ENCODE data around the gene TMEM19.
A peak's percentile ranks its signal among the peaks of the same experiment; 100 is the strongest.
"Not testable (repeated sequence)": the region's sequence is repeated elsewhere in the genome, so short reads cannot be mapped to it uniquely, and the experiment has no call there.

Gene TMEM19

GRCh38 chr12:71665090-71665463 lies 20.8 kb upstream of the TMEM19 start:
- peak overlapping the region; percentile 89 for H3K27ac ChIP-seq (ENCODE audit: low read depth, low read length)
- peaks cover 48% of the 10 kb centered on the region for H3K79me2 ChIP-seq (ENCODE audit: control insufficient read depth, insufficient read depth, low read length, unreplicated experiment)
- H3K4me3 ChIP-seq (ENCODE audit: low read depth, low read length): peak overlapping the region; percentile 96
- peaks cover 15% of the 10 kb centered on the region for H3K4me1 ChIP-seq (ENCODE audit: control insufficient read depth, insufficient read depth, low read length, unreplicated experiment)
- H3K27me3 ChIP-seq (ENCODE audit: insufficient read depth, low read length): no peaks in the 10 kb centered on the region
- H2AFZ ChIP-seq (ENCODE audit: low read length, unreplicated experiment): peak overlapping the region; percentile 82
- peaks cover 4% of the 10 kb centered on the region; the same call in 1 of the 2 replicates for H3K36me3 ChIP-seq (ENCODE audit: insufficient read depth, low read length)

GRCh38 chr12:71666259-71666658 lies 19.6 kb upstream of the TMEM19 start:
- Histone ChIP-seq H3K27me3 (ENCODE audit: insufficient read depth, low read length) (no peaks in the 10 kb centered on the region), H3K27ac (ENCODE audit: low read depth, low read length) (no peak overlapping the region), H3K79me2 (ENCODE audit: control insufficient read depth, insufficient read depth, low read length, unreplicated experiment) (peaks cover 41% of the 10 kb centered on the region), H3K4me3 (ENCODE audit: low read depth, low read length) (no peak overlapping the region), H3K4me1 (ENCODE audit: control insufficient read depth, insufficient read depth, low read length, unreplicated experiment) (peaks cover 9% of the 10 kb centered on the region), H3K36me3 (ENCODE audit: insufficient read depth, low read length) (no peaks in the 10 kb centered on the region), H2AFZ (ENCODE audit: low read length, unreplicated experiment) (no peak overlapping the region)

DNA sequence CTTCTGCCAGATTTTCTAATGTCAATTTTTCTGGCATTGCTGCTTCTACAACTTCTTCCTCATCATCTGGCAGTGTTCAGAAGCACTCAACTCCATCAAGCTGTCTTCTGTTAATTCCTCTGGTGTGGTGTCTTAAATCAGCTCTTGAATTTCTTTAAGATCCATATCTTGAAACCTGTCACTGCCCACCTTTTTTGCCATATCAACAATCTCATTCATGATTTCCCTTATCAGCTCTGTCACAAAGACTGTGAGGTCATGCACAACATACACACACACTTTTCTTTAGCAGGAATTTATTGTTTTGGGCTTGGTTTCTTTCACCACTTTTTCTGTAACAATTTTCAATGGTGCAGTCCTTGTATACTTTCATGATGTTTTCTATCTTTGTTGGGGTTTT lies 14.6 kb upstream of the TMEM19 start:
- no peak overlapping the region for H3K27ac ChIP-seq (ENCODE audit: low read depth, low read length)
- H3K36me3 ChIP-seq (ENCODE audit: insufficient read depth, low read length): no peaks in the 10 kb centered on the region
- no peak overlapping the region for H3K4me3 ChIP-seq (ENCODE audit: low read depth, low read length)
- H3K79me2 ChIP-seq (ENCODE audit: control insufficient read depth, insufficient read depth, low read length, unreplicated experiment): peaks cover under 1% of the 10 kb centered on the region
- H2AFZ ChIP-seq (ENCODE audit: low read length, unreplicated experiment): no peak overlapping the region
- H3K27me3 ChIP-seq (ENCODE audit: insufficient read depth, low read length): no peaks in the 10 kb centered on the region
- H3K4me1 ChIP-seq (ENCODE audit: control insufficient read depth, insufficient read depth, low read length, unreplicated experiment): no peaks in the 10 kb centered on the region

DNA sequence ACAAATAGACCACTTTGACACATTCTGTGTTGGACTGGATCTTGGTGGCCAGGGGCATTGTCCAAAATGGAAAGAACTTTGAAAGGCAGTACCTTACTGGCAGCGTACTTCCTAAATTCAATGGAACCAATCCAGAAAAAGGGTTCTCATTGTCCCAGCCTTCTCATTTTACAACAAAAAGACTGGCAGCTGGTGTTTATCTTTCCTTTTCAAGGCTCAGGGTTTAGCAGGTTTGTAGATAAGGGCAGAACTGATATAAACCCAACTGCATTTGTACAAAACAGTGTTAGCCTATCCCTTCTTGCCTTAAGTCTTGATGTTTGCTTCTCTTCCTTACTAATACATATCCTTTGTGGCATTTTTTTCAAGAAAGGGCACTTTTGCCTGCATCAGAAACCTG lies 14.1 kb upstream of the TMEM19 start:
- no peak overlapping the region for H3K27ac ChIP-seq (ENCODE audit: low read depth, low read length)
- H3K4me3 ChIP-seq (ENCODE audit: low read depth, low read length): no peak overlapping the region
- H3K36me3 ChIP-seq (ENCODE audit: insufficient read depth, low read length): no peaks in the 10 kb centered on the region
- no peaks in the 10 kb centered on the region for H3K79me2 ChIP-seq (ENCODE audit: control insufficient read depth, insufficient read depth, low read length, unreplicated experiment)
- H3K4me1 ChIP-seq (ENCODE audit: control insufficient read depth, insufficient read depth, low read length, unreplicated experiment): no peaks in the 10 kb centered on the region
- H3K27me3 ChIP-seq (ENCODE audit: insufficient read depth, low read length): no peaks in the 10 kb centered on the region
- H2AFZ ChIP-seq (ENCODE audit: low read length, unreplicated experiment): no peak overlapping the region

DNA sequence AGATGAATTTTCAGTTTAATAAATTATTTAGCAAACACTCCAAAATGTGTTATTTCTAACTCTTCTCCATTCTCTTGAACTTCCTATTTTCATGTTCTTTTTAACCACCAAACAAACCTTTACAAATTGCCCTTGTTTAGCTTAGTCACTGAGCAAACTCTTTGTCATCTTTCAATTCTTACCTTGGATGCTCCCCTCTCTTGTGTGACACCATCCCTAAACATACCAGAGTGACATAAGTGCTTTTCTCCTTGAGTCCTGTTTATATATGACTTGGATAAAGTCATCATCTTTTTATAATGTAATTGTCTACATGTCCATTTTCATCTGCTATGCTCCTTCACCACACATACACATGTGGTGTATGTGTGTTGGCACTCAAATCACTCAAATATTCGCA lies 3.4 kb upstream of the TMEM19 start:
- peaks cover 5% of the 10 kb centered on the region for H3K79me2 ChIP-seq (ENCODE audit: control insufficient read depth, insufficient read depth, low read length, unreplicated experiment)
- no peak overlapping the region for H3K27ac ChIP-seq (ENCODE audit: low read depth, low read length)
- H3K27me3 ChIP-seq (ENCODE audit: insufficient read depth, low read length): no peaks in the 10 kb centered on the region
- H3K4me3 ChIP-seq (ENCODE audit: low read depth, low read length): no peak overlapping the region
- no peak overlapping the region for H2AFZ ChIP-seq (ENCODE audit: low read length, unreplicated experiment)
- H3K36me3 ChIP-seq (ENCODE audit: insufficient read depth, low read length): no peaks in the 10 kb centered on the region
- peaks cover 6% of the 10 kb centered on the region for H3K4me1 ChIP-seq (ENCODE audit: control insufficient read depth, insufficient read depth, low read length, unreplicated experiment)

- Histone ChIP-seq H3K4me3 (ENCODE audit: low read depth, low read length) (no peak overlapping the region), H3K27ac (ENCODE audit: low read depth, low read length) (no peak overlapping the region), H3K79me2 (ENCODE audit: control insufficient read depth, insufficient read depth, low read length, unreplicated experiment) (peaks cover 9% of the 10 kb centered on the region), H3K27me3 (ENCODE audit: insufficient read depth, low read length) (no peaks in the 10 kb centered on the region), H2AFZ (ENCODE audit: low read length, unreplicated experiment) (no peak overlapping the region), H3K4me1 (ENCODE audit: control insufficient read depth, insufficient read depth, low read length, unreplicated experiment) (peaks cover 10% of the 10 kb centered on the region), H3K36me3 (ENCODE audit: insufficient read depth, low read length) (no peaks in the 10 kb centered on the region)
These were observed 2.2 kb upstream of the TMEM19 start for GRCh38 chr12:71683633-71684032.

DNA sequence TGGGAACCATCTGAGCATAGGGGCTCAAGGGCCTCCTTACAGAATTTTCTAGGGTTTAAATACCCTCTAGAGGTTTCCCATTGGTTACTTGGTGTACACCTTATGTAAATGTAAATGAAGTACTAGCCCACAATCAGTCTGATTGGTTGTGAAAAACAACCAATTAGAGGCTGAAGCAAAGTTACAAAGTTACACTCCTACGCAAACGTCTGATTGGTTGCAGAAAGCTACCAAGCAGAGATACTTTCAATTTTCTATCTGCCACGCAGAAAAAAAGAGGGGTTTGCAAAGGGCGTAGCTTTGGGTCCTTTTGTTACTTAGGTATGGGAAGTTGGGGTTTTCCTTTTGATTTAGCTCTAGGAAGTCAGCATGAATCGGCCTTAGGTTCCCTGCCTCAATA lies 1.8 kb upstream of the TMEM19 start:
- H3K4me3 ChIP-seq (ENCODE audit: low read depth, low read length): peak overlapping the region; percentile 78
- peaks cover 10% of the 10 kb centered on the region for H3K4me1 ChIP-seq (ENCODE audit: control insufficient read depth, insufficient read depth, low read length, unreplicated experiment)
- peaks cover 9% of the 10 kb centered on the region for H3K79me2 ChIP-seq (ENCODE audit: control insufficient read depth, insufficient read depth, low read length, unreplicated experiment)
- H3K27ac ChIP-seq (ENCODE audit: low read depth, low read length): no peak overlapping the region
- peak overlapping the region; percentile 18 for H2AFZ ChIP-seq (ENCODE audit: low read length, unreplicated experiment)
- H3K27me3 ChIP-seq (ENCODE audit: insufficient read depth, low read length): no peaks in the 10 kb centered on the region
- H3K36me3 ChIP-seq (ENCODE audit: insufficient read depth, low read length): no peaks in the 10 kb centered on the region

- peaks cover 9% of the 10 kb centered on the region for H3K79me2 ChIP-seq (ENCODE audit: control insufficient read depth, insufficient read depth, low read length, unreplicated experiment)
- H3K4me1 ChIP-seq (ENCODE audit: control insufficient read depth, insufficient read depth, low read length, unreplicated experiment): peaks cover 10% of the 10 kb centered on the region
- H2AFZ ChIP-seq (ENCODE audit: low read length, unreplicated experiment): peak overlapping the region; percentile 35
- H3K27me3 ChIP-seq (ENCODE audit: insufficient read depth, low read length): no peaks in the 10 kb centered on the region
- peak overlapping the region; percentile 78 for H3K4me3 ChIP-seq (ENCODE audit: low read depth, low read length)
- peak overlapping the region; percentile 59 for H3K27ac ChIP-seq (ENCODE audit: low read depth, low read length)
- no peaks in the 10 kb centered on the region for H3K36me3 ChIP-seq (ENCODE audit: insufficient read depth, low read length)
These were observed 473 bp upstream of the TMEM19 start for GRCh38 chr12:71685312-71685906.

- H3K4me3 ChIP-seq (ENCODE audit: low read depth, low read length): peak overlapping the region; percentile 78
- peaks cover 9% of the 10 kb centered on the region for H3K79me2 ChIP-seq (ENCODE audit: control insufficient read depth, insufficient read depth, low read length, unreplicated experiment)
- H2AFZ ChIP-seq (ENCODE audit: low read length, unreplicated experiment): peak overlapping the region; percentile 90
- peaks cover 10% of the 10 kb centered on the region for H3K4me1 ChIP-seq (ENCODE audit: control insufficient read depth, insufficient read depth, low read length, unreplicated experiment)
- H3K27ac ChIP-seq (ENCODE audit: low read depth, low read length): peak overlapping the region; percentile 59
- no peaks in the 10 kb centered on the region for H3K27me3 ChIP-seq (ENCODE audit: insufficient read depth, low read length)
- no peaks in the 10 kb centered on the region for H3K36me3 ChIP-seq (ENCODE audit: insufficient read depth, low read length)
These were observed 760 bp downstream of the TMEM19 start for GRCh38 chr12:71686658-71687025.

DNA sequence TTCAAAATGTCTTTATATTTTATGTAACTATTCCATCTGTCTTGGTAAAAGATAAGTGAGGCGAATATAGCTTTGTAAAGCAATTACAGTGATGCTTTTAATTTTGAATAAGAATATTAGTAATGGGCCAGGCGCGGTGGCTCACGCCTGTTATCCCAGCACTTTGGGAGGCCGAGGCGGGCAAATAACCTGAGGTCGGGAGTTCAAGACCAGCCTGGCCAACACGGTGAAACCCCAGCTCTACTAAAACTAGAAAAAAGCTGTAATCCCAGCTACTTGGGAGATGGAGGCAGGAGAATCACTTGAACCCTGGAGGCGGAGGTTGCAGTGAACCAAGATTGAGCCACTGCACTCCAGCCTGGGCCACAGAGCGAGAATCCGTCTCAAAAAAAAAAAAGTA lies 1.3 kb downstream of the TMEM19 start:
- not testable (repeated sequence) for H3K36me3 ChIP-seq (ENCODE audit: insufficient read depth, low read length); H3K27me3 ChIP-seq (ENCODE audit: insufficient read depth, low read length); H3K79me2 ChIP-seq (ENCODE audit: control insufficient read depth, insufficient read depth, low read length, unreplicated experiment); H2AFZ ChIP-seq (ENCODE audit: low read length, unreplicated experiment); H3K27ac ChIP-seq (ENCODE audit: low read depth, low read length)
- H3K4me1 ChIP-seq (ENCODE audit: control insufficient read depth, insufficient read depth, low read length, unreplicated experiment): peaks cover 10% of the 10 kb centered on the region
- H3K4me3 ChIP-seq (ENCODE audit: low read depth, low read length): peak overlapping the region; percentile 78

DNA sequence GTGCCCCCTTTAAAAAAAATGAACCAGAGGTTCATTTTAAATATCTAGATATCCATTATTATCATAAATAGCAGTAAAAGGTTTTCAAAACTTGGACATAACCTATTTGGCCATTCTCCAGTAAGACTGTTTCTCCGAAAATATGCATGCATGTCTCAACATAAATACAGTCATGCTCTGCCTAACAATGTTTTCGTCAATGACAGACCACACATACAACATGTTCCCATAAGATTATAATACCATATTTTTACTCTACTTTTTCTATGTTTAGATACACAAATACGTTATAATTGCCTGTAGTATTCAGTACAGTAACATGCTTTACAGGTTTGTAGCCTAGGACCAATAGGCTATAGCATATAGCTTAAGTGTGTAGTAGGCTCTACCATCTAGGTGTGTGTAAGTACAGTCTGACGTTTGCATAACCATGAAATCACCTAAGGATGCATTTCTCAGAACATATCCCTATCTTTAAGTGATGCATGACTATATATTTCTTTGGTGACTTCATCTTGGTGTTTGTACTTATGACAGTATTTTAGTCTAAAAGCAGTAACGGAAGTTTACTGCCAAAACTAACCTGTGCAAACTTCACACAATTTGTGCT lies 3.2 kb downstream of the TMEM19 start:
- peaks cover 10% of the 10 kb centered on the region for H3K4me1 ChIP-seq (ENCODE audit: control insufficient read depth, insufficient read depth, low read length, unreplicated experiment)
- H3K4me3 ChIP-seq (ENCODE audit: low read depth, low read length): no peak overlapping the region
- H2AFZ ChIP-seq (ENCODE audit: low read length, unreplicated experiment): no peak overlapping the region

More for the DNA sequence above, 3.2 kb downstream of the TMEM19 start:
- Histone ChIP-seq H3K36me3 (ENCODE audit: insufficient read depth, low read length) (no peaks in the 10 kb centered on the region), H3K27me3 (ENCODE audit: insufficient read depth, low read length) (no peaks in the 10 kb centered on the region), H3K27ac (ENCODE audit: low read depth, low read length) (no peak overlapping the region), H3K79me2 (ENCODE audit: control insufficient read depth, insufficient read depth, low read length, unreplicated experiment) (peaks cover 9% of the 10 kb centered on the region)

Data from ACC112 (cell line).